ENCODE data around the gene PAX8.

The PAX8 gene

GRCh38 chr2:113227698-113228097 lies 51.0 kb downstream of the PAX8 start:
- Mint-ChIP-seq H3K27ac (no peak overlapping the region), H3K4me3 (no peak overlapping the region), H3K4me1 (peaks cover 25% of the 10 kb centered on the region), H3K36me3 (no peaks in the 10 kb centered on the region), H3K9me3 (no peaks in the 10 kb centered on the region)
- no peak for DNase-seq (ENCODE audit: low spot score in 2 of 2)
- no peak for ATAC-seq

GRCh38 chr2:113227290-113227689 lies 51.4 kb downstream of the PAX8 start:
- Mint-ChIP-seq H3K36me3 (no peaks in the 10 kb centered on the region), H3K4me1 (peaks cover 25% of the 10 kb centered on the region)

GRCh38 chr2:113226462-113226861 lies 52.3 kb downstream of the PAX8 start:
- Mint-ChIP-seq H3K27ac (no peak overlapping the region), H3K4me3 (no peak overlapping the region), H3K36me3 (no peaks in the 10 kb centered on the region), H3K9me3 (no peaks in the 10 kb centered on the region), H3K4me1 (peaks cover 25% of the 10 kb centered on the region)
- ATAC-seq (no peak), DNase-seq (ENCODE audit: low spot score in 2 of 2) (no peak)

More at GRCh38 chr2:113227290-113227689, 51.4 kb downstream of the PAX8 start:
- Mint-ChIP-seq H3K4me3 (no peak overlapping the region), H3K9me3 (no peaks in the 10 kb centered on the region), H3K27ac (no peak overlapping the region)
- ATAC-seq (no peak), DNase-seq (ENCODE audit: low spot score in 2 of 2) (no peak)

- no peak for DNase-seq (ENCODE audit: low spot score in 2 of 2)
- Mint-ChIP-seq H3K4me3 (no peak overlapping the region), H3K36me3 (no peaks in the 10 kb centered on the region), H3K27ac (no peak overlapping the region), H3K9me3 (no peaks in the 10 kb centered on the region), H3K4me1 (peaks cover 18% of the 10 kb centered on the region)
- no peak for ATAC-seq
Observed at GRCh38 chr2:113225263-113226259, 53.2 kb downstream of the PAX8 start.

GRCh38 chr2:113224647-113225236 lies 54.0 kb downstream of the PAX8 start:
- no peak overlapping the region for H3K27ac Mint-ChIP-seq
- no peaks in the 10 kb centered on the region for H3K9me3 Mint-ChIP-seq
- H3K4me1 Mint-ChIP-seq = peaks cover 11% of the 10 kb centered on the region
- ATAC-seq (no peak), DNase-seq (ENCODE audit: low spot score in 2 of 2) (no peak)
- H3K4me3 Mint-ChIP-seq = no peak overlapping the region
- no peaks in the 10 kb centered on the region for H3K36me3 Mint-ChIP-seq

- no peak overlapping the region for H3K4me3 Mint-ChIP-seq
- H3K36me3 Mint-ChIP-seq = no peaks in the 10 kb centered on the region
- no peaks in the 10 kb centered on the region for H3K9me3 Mint-ChIP-seq
- ATAC-seq (no peak), DNase-seq (ENCODE audit: low spot score in 2 of 2) (no peak)
- H3K4me1 Mint-ChIP-seq = peaks cover 10% of the 10 kb centered on the region
- no peak overlapping the region for H3K27ac Mint-ChIP-seq
Observed at GRCh38 chr2:113223813-113224212, 54.9 kb downstream of the PAX8 start.

GRCh38 chr2:113221846-113222245 lies 56.9 kb downstream of the PAX8 start:
- no peak for DNase-seq (ENCODE audit: low spot score in 2 of 2)
- Mint-ChIP-seq H3K4me3 (no peak overlapping the region), H3K27ac (no peak overlapping the region), H3K4me1 (peaks cover 13% of the 10 kb centered on the region), H3K9me3 (no peaks in the 10 kb centered on the region), H3K36me3 (no peaks in the 10 kb centered on the region)
- no peak for ATAC-seq

- Mint-ChIP-seq H3K36me3 (no peaks in the 10 kb centered on the region), H3K4me1 (peaks cover 14% of the 10 kb centered on the region), H3K27ac (no peak overlapping the region), H3K4me3 (no peak overlapping the region), H3K9me3 (no peaks in the 10 kb centered on the region)
- DNase-seq (ENCODE audit: low spot score in 2 of 2) (no peak), ATAC-seq (no peak)
Observed at GRCh38 chr2:113220970-113221708, 57.6 kb downstream of the PAX8 start.

GRCh38 chr2:113219889-113220641 lies 58.7 kb downstream of the PAX8 start:
- ATAC-seq (no peak), DNase-seq (ENCODE audit: low spot score in 2 of 2) (no peak)
- no peaks in the 10 kb centered on the region for H3K9me3 Mint-ChIP-seq
- H3K4me3 Mint-ChIP-seq = no peak overlapping the region
- H3K36me3 Mint-ChIP-seq = no peaks in the 10 kb centered on the region
- peaks cover 14% of the 10 kb centered on the region for H3K4me1 Mint-ChIP-seq
- H3K27ac Mint-ChIP-seq = no peak overlapping the region

GRCh38 chr2:113219525-113219888 lies 59.2 kb downstream of the PAX8 start:
- H3K4me1 Mint-ChIP-seq = peaks cover 14% of the 10 kb centered on the region
- no peak overlapping the region for H3K27ac Mint-ChIP-seq
- no peak for DNase-seq (ENCODE audit: low spot score in 2 of 2)
- H3K9me3 Mint-ChIP-seq = no peaks in the 10 kb centered on the region
- H3K4me3 Mint-ChIP-seq = no peak overlapping the region
- no peaks in the 10 kb centered on the region for H3K36me3 Mint-ChIP-seq
- no peak for ATAC-seq

GRCh38 chr2:113219092-113219441 lies 59.7 kb downstream of the PAX8 start:
- ATAC-seq (no peak), DNase-seq (ENCODE audit: low spot score in 2 of 2) (no peak)
- no peaks in the 10 kb centered on the region for H3K9me3 Mint-ChIP-seq
- H3K4me1 Mint-ChIP-seq = peaks cover 14% of the 10 kb centered on the region
- no peak overlapping the region for H3K4me3 Mint-ChIP-seq
- no peak overlapping the region for H3K27ac Mint-ChIP-seq
- no peaks in the 10 kb centered on the region for H3K36me3 Mint-ChIP-seq

GRCh38 chr2:113218283-113219091 lies 60.2 kb downstream of the PAX8 start:
- Mint-ChIP-seq H3K4me1 (peaks cover 14% of the 10 kb centered on the region), H3K36me3 (no peaks in the 10 kb centered on the region), H3K27ac (no peak overlapping the region), H3K9me3 (no peaks in the 10 kb centered on the region), H3K4me3 (no peak overlapping the region)
- no peak for DNase-seq (ENCODE audit: low spot score in 2 of 2)
- ATAC-seq = no peak

GRCh38 chr2:113217455-113218282 lies 61.1 kb downstream of the PAX8 start:
- no peaks in the 10 kb centered on the region for H3K9me3 Mint-ChIP-seq
- DNase-seq (ENCODE audit: low spot score in 2 of 2) = no peak
- H3K4me1 Mint-ChIP-seq = peaks cover 14% of the 10 kb centered on the region
- peak overlapping the region; percentile 75 for H3K27ac Mint-ChIP-seq
- H3K36me3 Mint-ChIP-seq = no peaks in the 10 kb centered on the region
- no peak for ATAC-seq
- H3K4me3 Mint-ChIP-seq = no peak overlapping the region
